HG03432 (cell line): ENCODE data around the gene TMEM59.
"Not testable (repeated sequence)": the region's sequence is repeated elsewhere in the genome, so short reads cannot be mapped to it uniquely, and the experiment has no call there.

Source experiments
- ATAC-seq: cut with Tn5 transposase; IDR thresholded peaks from one replicate; pipeline ENCODE4 v1.9.1; 2021; ENCODE audit warnings: mild to moderate bottlenecking, moderate library complexity; ENCODE audit not compliant: unreplicated experiment

TMEM59 gene

GRCh38 chr1:54013393-54014008 is 39.5 kb downstream of the TMEM59 start:
- no peak for ATAC-seq

- no peak for ATAC-seq
These were observed 40.1 kb downstream of the TMEM59 start for GRCh38 chr1:54012863-54013262.

- no peak for ATAC-seq
These were observed 41.0 kb downstream of the TMEM59 start for GRCh38 chr1:54012008-54012325.

- ATAC-seq: no peak
These were observed 41.5 kb downstream of the TMEM59 start for GRCh38 chr1:54011316-54012007.

GRCh38 chr1:54010415-54011117 is 42.4 kb downstream of the TMEM59 start:
- ATAC-seq: no peak

- no peak for ATAC-seq
These were observed 43.6 kb downstream of the TMEM59 start for GRCh38 chr1:54009406-54009805.

GRCh38 chr1:54008876-54009275 is 44.1 kb downstream of the TMEM59 start:
- no peak for ATAC-seq

- no peak for ATAC-seq
These were observed 45.4 kb downstream of the TMEM59 start for GRCh38 chr1:54007613-54008012.

- no peak for ATAC-seq
These were observed 46.5 kb downstream of the TMEM59 start for GRCh38 chr1:54006508-54006907.

- no peak for ATAC-seq
These were observed 48.4 kb downstream of the TMEM59 start for GRCh38 chr1:54004481-54005049.

GRCh38 chr1:54003750-54004480 is 49.1 kb downstream of the TMEM59 start:
- ATAC-seq: not testable (repeated sequence)

- no peak for ATAC-seq
These were observed 49.8 kb downstream of the TMEM59 start for GRCh38 chr1:54003249-54003646.

GRCh38 chr1:54002544-54003248 is 50.3 kb downstream of the TMEM59 start:
- no peak for ATAC-seq

GRCh38 chr1:54001591-54001990 is 51.4 kb downstream of the TMEM59 start:
- no peak for ATAC-seq

GRCh38 chr1:53999920-54000319 is 53.1 kb downstream of the TMEM59 start:
- ATAC-seq: no peak

- ATAC-seq: no peak
These were observed 54.8 kb downstream of the TMEM59 start for GRCh38 chr1:53998223-53998622.

GRCh38 chr1:53995683-53996082 is 57.3 kb downstream of the TMEM59 start:
- ATAC-seq: no peak

- ATAC-seq: not testable (repeated sequence)
These were observed 58.5 kb downstream of the TMEM59 start for GRCh38 chr1:53994516-53994915.

GRCh38 chr1:53992085-53992874 is 60.7 kb downstream of the TMEM59 start:
- ATAC-seq: no peak

- no peak for ATAC-seq
These were observed 65.1 kb downstream of the TMEM59 start for GRCh38 chr1:53987880-53988279.
